Measurements from ENCODE around the gene NKIRAS2.

DNA sequence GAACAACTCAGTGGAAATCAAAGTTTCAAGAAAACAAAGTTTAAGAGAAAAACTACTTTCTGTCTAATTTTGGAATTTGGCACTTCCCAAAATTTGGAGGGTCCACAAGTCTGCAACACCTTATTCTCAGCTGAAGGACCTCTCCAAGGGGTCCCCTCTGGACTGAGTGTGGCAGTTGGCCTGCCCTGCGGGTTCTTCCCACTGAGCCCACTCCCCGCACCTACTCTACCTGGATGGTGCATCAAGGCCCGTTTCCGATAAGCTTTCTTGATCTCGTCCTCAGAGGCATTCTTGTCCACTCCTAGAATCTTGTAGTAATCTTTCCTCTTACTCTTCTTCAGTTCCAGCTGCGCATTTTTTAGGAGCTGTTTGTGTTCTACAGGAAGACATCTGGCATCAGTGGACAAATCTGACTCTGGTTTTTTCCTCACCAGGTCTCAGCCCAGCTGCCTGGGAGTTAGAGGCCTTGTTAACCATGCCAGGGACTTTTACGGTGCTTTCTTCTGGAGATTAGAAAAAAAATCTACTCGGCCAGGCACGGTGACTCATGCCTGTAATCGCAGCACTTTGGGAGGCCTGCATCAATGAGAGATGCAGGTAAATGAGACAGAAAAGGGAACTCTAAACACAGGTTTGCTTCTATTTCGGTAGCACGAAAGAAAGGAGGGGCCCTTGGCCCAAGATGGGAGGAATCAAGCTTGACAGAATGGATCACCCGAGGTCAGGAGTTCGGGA lies 37.7 kb upstream of the NKIRAS2 start:
- TF ChIP-seq, protein P1, sequence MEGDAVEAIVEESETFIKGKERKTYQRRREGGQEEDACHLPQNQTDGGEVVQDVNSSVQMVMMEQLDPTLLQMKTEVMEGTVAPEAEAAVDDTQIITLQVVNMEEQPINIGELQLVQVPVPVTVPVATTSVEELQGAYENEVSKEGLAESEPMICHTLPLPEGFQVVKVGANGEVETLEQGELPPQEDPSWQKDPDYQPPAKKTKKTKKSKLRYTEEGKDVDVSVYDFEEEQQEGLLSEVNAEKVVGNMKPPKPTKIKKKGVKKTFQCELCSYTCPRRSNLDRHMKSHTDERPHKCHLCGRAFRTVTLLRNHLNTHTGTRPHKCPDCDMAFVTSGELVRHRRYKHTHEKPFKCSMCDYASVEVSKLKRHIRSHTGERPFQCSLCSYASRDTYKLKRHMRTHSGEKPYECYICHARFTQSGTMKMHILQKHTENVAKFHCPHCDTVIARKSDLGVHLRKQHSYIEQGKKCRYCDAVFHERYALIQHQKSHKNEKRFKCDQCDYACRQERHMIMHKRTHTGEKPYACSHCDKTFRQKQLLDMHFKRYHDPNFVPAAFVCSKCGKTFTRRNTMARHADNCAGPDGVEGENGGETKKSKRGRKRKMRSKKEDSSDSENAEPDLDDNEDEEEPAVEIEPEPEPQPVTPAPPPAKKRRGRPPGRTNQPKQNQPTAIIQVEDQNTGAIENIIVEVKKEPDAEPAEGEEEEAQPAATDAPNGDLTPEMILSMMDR (IDR thresholded peaks at IDR 0.05; ENCODE audit: borderline replicate concordance, extremely low read depth, low read length, poor library complexity, severe bottlenecking): no peak
- TF ChIP-seq EZH2 (IDR thresholded peaks at IDR 0.05; ENCODE audit: borderline replicate concordance, low read depth, low read length, severe bottlenecking): no peak

Data from DND-41 (cell line).